DND-41 (cell line): ENCODE results near the gene CDKN2C.
"Not testable (repeated sequence)": the region's sequence is repeated elsewhere in the genome, so short reads cannot be mapped to it uniquely, and the experiment has no call there.

ENCODE experiments used
- ATAC-seq: fragments of 200-7000 bp; cut with Tn5 transposase; 3 replicates; pipeline ENCODE4 v1.9.1; 2021; ENCODE audit warnings: low read depth; ENCODE audit not compliant: insufficient read depth
- DNase-seq: peaks from one replicate; pipeline ENCODE4 v3.0.0-alpha.2; 2020
- H2AFZ ChIP-seq: 2 replicates; pipeline ENCODE4 v1.6.0; 2012; ENCODE audit warnings: low read depth, low read length
- H3K27ac ChIP-seq: 2 replicates; pipeline ENCODE4 v1.5.1; 2012; ENCODE audit warnings: low read length, inconsistent platforms
- H3K27me3 ChIP-seq: fragments of 200-600 bp; sonication (generic); 2 replicates; pipeline ENCODE4 v1.6.0; 2012; ENCODE audit warnings: low read length, mild to moderate bottlenecking, inconsistent platforms; ENCODE audit not compliant: insufficient read depth, poor library complexity
- H3K36me3 ChIP-seq: 2 replicates; pipeline ENCODE4 v1.5.1; 2012; ENCODE audit warnings: low read length, inconsistent platforms; ENCODE audit not compliant: insufficient read depth
- H3K4me1 ChIP-seq: 2 replicates; pipeline ENCODE4 v1.5.1; 2012; ENCODE audit warnings: mild to moderate bottlenecking, low read length; ENCODE audit not compliant: insufficient read depth
- H3K4me2 ChIP-seq: 2 replicates; pipeline ENCODE4 v1.6.0; 2012; ENCODE audit warnings: mild to moderate bottlenecking, moderate library complexity, low read length, inconsistent platforms; ENCODE audit not compliant: insufficient read depth
- H3K4me3 ChIP-seq, 2 experiments: fragments of 200-600 bp in 1 of 2; shearing (Covaris generic) in 1 of 2; 2 replicates each; pipeline ENCODE4 v1.5.1; 2012 to 2016; ENCODE audit warnings: inconsistent platforms in 2 of 2, low read length in 2 of 2, mild to moderate bottlenecking in 2 of 2, low read depth in 1 of 2, moderate library complexity in 1 of 2
- H3K79me2 ChIP-seq: 2 replicates; pipeline ENCODE4 v1.6.0; 2012; ENCODE audit warnings: low read length, inconsistent platforms; ENCODE audit not compliant: insufficient read depth
- H3K9ac ChIP-seq: 2 replicates; pipeline ENCODE4 v1.6.0; 2012; ENCODE audit warnings: low read depth, mild to moderate bottlenecking, inconsistent platforms, low read length, moderate library complexity
- H3K9me3 ChIP-seq: 2 replicates; pipeline ENCODE4 v1.5.1; 2012; ENCODE audit warnings: low read length, moderate library complexity, mild to moderate bottlenecking, inconsistent platforms; ENCODE audit not compliant: insufficient read depth, severe bottlenecking
- H4K20me1 ChIP-seq: 2 replicates; pipeline ENCODE4 v1.6.0; 2012; ENCODE audit warnings: low read length; ENCODE audit not compliant: insufficient read depth
- EZH2 ChIP-seq: IDR thresholded peaks from 3 replicates; pipeline ENCODE4 v1.6.1; 2012; ENCODE audit warnings: borderline replicate concordance, low read depth, mild to moderate bottlenecking, moderate library complexity, low read length, inconsistent platforms; ENCODE audit not compliant: severe bottlenecking
- TF ChIP-seq, protein P1 (sequence below): IDR thresholded peaks from 2 replicates; pipeline ENCODE4 v1.5.1; 2012; ENCODE audit warnings: borderline replicate concordance, low read length, moderate library complexity, mild to moderate bottlenecking; ENCODE audit not compliant: poor library complexity, severe bottlenecking; ENCODE audit errors: extremely low read depth

CDKN2C gene

DNA sequence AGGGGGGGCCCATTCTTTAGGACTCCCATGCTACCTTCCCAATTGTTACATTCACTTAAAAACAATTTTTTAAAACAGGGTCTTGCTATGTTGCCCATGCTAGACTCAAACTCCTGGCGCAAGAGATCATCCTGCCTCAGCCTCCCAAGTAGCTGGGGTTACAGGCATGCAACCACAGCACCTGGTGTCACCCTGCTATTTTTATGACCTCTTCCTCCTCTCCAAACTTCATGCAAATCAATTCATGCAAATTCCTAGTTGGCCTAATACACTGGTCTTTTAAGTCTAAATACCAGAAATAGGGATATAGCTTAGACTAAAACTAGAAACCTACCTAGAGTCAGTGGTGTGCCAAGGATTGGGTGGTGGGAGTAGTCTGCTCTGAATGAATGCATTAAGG is 30.1 kb downstream of the CDKN2C start:
- Histone ChIP-seq H3K4me3 (no peak overlapping the region), H4K20me1 (no peaks in the 10 kb centered on the region), H3K79me2 (peaks cover 24% of the 10 kb centered on the region), H3K4me1 (no peaks in the 10 kb centered on the region), H3K9me3 (no peaks in the 10 kb centered on the region), H3K27me3 (no peaks in the 10 kb centered on the region), H3K9ac (no peak overlapping the region), H3K36me3 (peaks cover 39% of the 10 kb centered on the region), H2AFZ (no peak overlapping the region), H3K27ac (no peak overlapping the region), H3K4me2 (no peak overlapping the region)
- DNase-seq (no peak), ATAC-seq (no peak)
- no peak for TF ChIP-seq EZH2
- TF ChIP-seq, protein P1, sequence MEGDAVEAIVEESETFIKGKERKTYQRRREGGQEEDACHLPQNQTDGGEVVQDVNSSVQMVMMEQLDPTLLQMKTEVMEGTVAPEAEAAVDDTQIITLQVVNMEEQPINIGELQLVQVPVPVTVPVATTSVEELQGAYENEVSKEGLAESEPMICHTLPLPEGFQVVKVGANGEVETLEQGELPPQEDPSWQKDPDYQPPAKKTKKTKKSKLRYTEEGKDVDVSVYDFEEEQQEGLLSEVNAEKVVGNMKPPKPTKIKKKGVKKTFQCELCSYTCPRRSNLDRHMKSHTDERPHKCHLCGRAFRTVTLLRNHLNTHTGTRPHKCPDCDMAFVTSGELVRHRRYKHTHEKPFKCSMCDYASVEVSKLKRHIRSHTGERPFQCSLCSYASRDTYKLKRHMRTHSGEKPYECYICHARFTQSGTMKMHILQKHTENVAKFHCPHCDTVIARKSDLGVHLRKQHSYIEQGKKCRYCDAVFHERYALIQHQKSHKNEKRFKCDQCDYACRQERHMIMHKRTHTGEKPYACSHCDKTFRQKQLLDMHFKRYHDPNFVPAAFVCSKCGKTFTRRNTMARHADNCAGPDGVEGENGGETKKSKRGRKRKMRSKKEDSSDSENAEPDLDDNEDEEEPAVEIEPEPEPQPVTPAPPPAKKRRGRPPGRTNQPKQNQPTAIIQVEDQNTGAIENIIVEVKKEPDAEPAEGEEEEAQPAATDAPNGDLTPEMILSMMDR = no peak

DNA sequence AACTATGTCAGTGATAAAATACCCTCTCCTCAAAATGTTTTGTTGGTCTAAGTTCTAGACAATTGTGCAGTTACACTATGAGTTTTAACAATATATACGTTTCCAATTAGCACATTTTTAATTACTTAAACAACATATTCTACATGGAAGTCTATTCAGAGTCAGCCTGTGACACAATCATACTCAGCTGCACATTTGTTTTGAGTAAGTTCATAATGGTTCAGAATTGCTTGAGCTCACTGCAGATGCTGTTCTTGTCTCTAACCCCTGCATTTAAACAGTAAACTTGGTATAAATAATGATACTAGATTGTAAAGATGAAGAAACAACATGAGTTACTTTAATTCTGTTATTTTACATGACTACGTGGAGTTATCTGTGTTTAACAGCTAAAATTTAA is 30.6 kb downstream of the CDKN2C start:
- Histone ChIP-seq H3K27ac (no peak overlapping the region), H3K4me1 (no peaks in the 10 kb centered on the region), H3K4me2 (no peak overlapping the region), H3K9me3 (no peaks in the 10 kb centered on the region), H3K79me2 (peaks cover 21% of the 10 kb centered on the region), H2AFZ (no peak overlapping the region), H3K9ac (no peak overlapping the region), H4K20me1 (no peaks in the 10 kb centered on the region), H3K36me3 (peaks cover 44% of the 10 kb centered on the region), H3K4me3 (no peak overlapping the region), H3K27me3 (no peaks in the 10 kb centered on the region)
- DNase-seq (no peak), ATAC-seq (no peak)
- no peak for TF ChIP-seq EZH2
- TF ChIP-seq, protein P1 = no peak

DNA sequence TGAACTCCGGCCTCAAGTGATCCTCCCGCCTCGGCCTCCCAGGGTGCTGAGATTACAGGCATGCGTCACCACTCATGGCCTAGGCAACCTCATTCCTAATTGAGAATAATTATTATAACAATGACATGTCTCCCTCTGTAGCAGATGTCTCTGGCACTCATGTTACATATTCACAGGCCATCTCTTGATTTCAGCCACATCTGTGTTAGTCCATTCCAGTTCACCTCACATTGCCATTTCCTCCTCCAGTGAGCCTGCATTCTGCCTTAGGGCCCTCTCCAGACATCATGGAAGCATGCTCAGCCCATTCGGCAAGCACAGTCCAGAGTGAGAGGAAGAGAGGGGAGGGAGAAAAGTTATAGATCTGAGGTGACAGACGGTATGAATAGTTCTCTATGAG is 32.5 kb downstream of the CDKN2C start:
- DNase-seq (no peak), ATAC-seq (no peak)
- Histone ChIP-seq H3K27ac (no peak overlapping the region), H2AFZ (no peak overlapping the region), H3K36me3 (peaks cover 49% of the 10 kb centered on the region), H3K9me3 (no peaks in the 10 kb centered on the region), H3K9ac (no peak overlapping the region), H3K79me2 (peaks cover 6% of the 10 kb centered on the region; the same call in 1 of the 2 replicates), H3K4me3 (no peak overlapping the region), H3K4me1 (no peaks in the 10 kb centered on the region), H3K4me2 (no peak overlapping the region), H3K27me3 (no peaks in the 10 kb centered on the region), H4K20me1 (no peaks in the 10 kb centered on the region)
- TF ChIP-seq EZH2 = no peak
- TF ChIP-seq, protein P1 = no peak

DNA sequence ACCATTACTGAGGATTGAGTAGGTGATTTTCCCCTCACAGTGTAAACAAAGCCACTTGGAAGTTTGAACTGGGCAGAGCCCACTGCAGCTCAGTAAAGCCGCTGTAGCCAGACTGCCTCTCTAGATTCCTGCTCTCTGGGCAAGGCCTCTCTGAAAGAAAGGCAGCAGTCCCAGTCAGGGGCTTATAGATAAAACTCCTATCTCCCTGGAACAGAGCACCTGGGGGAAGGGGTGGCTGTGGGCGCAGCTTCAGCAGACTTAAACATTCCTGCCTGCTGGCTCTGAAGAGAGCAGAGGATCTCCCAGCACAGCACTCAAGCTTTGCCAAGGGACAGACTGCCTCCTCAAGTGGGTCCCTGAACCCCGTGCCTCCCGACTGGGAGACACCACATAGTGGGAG is 35.5 kb downstream of the CDKN2C start:
- H3K9me3 ChIP-seq, DNase-seq, H2AFZ ChIP-seq, H3K27ac ChIP-seq, H3K27me3 ChIP-seq, H3K4me2 ChIP-seq, H4K20me1 ChIP-seq, H3K9ac ChIP-seq, H3K4me3 ChIP-seq, H3K4me1 ChIP-seq, ATAC-seq, H3K79me2 ChIP-seq: not testable (repeated sequence)
- peaks cover 50% of the 10 kb centered on the region for H3K36me3 ChIP-seq
